ENCODE measurements around the gene KCNK6. TPM values are rescaled to one million over a fixed set of nuclear protein-coding genes. Genes with fewer than 3 reads are reported as not detected.

The KCNK6 gene
- total RNA-seq, 1 experiment from 2014 or later, result 18.3 TPM

- H3K27ac Mint-ChIP-seq, result no peak overlapping the region
- ChIA-PET CTCF (no interaction called here), POLR2A (no interaction called here)
- ATAC-seq (no peak), DNase-seq (ENCODE audit: low spot score) (no peak)
- H3K27me3 Mint-ChIP-seq (ENCODE audit: low read depth), result no peaks in the 10 kb centered on the region
- peaks cover 12% of the 10 kb centered on the region for H3K36me3 Mint-ChIP-seq
- no peak overlapping the region for H3K4me3 Mint-ChIP-seq
- no peaks in the 10 kb centered on the region for H3K9me3 Mint-ChIP-seq
- TF ChIP-seq TP53 (CRISPR knock-in tag; IDR thresholded peaks at IDR 0.05) (no peak), KAT7 (CRISPR knock-in tag; IDR thresholded peaks at IDR 0.05; ENCODE audit: borderline replicate concordance) (no peak)
- TF ChIP-seq, protein P1, sequence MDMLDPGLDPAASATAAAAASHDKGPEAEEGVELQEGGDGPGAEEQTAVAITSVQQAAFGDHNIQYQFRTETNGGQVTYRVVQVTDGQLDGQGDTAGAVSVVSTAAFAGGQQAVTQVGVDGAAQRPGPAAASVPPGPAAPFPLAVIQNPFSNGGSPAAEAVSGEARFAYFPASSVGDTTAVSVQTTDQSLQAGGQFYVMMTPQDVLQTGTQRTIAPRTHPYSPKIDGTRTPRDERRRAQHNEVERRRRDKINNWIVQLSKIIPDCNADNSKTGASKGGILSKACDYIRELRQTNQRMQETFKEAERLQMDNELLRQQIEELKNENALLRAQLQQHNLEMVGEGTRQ (CRISPR knock-in tag; IDR thresholded peaks at IDR 0.05), result no peak
- H3K4me1 Mint-ChIP-seq, result no peaks in the 10 kb centered on the region
Measured at GRCh38 chr19:38329651-38330050, 10.0 kb downstream of the KCNK6 start.

- CTCF ChIA-PET, result no interaction called here
Measured at GRCh38 chr19:38331728-38332127, 12.1 kb downstream of the KCNK6 start.

GRCh38 chr19:38333245-38333644 lies 13.6 kb downstream of the KCNK6 start:
- no peak for ATAC-seq
- TF ChIP-seq, protein P2, sequence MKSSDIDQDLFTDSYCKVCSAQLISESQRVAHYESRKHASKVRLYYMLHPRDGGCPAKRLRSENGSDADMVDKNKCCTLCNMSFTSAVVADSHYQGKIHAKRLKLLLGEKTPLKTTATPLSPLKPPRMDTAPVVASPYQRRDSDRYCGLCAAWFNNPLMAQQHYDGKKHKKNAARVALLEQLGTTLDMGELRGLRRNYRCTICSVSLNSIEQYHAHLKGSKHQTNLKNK (CRISPR knock-in tag; IDR thresholded peaks at IDR 0.05), result no peak
- TF ChIP-seq USF1 (CRISPR knock-in tag; IDR thresholded peaks at IDR 0.05), result no peak
- CTCF ChIA-PET, result interaction anchor here (0.6 to 4.5 kb wide), 2 partner anchors 90 to 133 kb away, joined by 3 to 50 read pairs; no protein-coding TSS in a partner anchor

More at GRCh38 chr19:38331728-38332127, 12.1 kb downstream of the KCNK6 start:
- H3K27ac Mint-ChIP-seq, result no peak overlapping the region
- H3K9me3 Mint-ChIP-seq, result no peaks in the 10 kb centered on the region
- H3K27me3 Mint-ChIP-seq (ENCODE audit: low read depth), result no peaks in the 10 kb centered on the region
- no peak for DNase-seq (ENCODE audit: low spot score)
- peaks cover 12% of the 10 kb centered on the region for H3K36me3 Mint-ChIP-seq
- TF ChIP-seq, protein P3, sequence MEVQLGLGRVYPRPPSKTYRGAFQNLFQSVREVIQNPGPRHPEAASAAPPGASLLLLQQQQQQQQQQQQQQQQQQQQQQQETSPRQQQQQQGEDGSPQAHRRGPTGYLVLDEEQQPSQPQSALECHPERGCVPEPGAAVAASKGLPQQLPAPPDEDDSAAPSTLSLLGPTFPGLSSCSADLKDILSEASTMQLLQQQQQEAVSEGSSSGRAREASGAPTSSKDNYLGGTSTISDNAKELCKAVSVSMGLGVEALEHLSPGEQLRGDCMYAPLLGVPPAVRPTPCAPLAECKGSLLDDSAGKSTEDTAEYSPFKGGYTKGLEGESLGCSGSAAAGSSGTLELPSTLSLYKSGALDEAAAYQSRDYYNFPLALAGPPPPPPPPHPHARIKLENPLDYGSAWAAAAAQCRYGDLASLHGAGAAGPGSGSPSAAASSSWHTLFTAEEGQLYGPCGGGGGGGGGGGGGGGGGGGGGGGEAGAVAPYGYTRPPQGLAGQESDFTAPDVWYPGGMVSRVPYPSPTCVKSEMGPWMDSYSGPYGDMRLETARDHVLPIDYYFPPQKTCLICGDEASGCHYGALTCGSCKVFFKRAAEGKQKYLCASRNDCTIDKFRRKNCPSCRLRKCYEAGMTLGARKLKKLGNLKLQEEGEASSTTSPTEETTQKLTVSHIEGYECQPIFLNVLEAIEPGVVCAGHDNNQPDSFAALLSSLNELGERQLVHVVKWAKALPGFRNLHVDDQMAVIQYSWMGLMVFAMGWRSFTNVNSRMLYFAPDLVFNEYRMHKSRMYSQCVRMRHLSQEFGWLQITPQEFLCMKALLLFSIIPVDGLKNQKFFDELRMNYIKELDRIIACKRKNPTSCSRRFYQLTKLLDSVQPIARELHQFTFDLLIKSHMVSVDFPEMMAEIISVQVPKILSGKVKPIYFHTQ (CRISPR knock-in tag; IDR thresholded peaks at IDR 0.05), result no peak
- TF ChIP-seq TP53 (CRISPR knock-in tag; IDR thresholded peaks at IDR 0.05) (no peak), KAT7 (CRISPR knock-in tag; IDR thresholded peaks at IDR 0.05; ENCODE audit: borderline replicate concordance) (no peak)
- POLR2A ChIA-PET, result no interaction called here
- H3K4me3 Mint-ChIP-seq, result no peak overlapping the region
- ATAC-seq, result no peak
- H3K4me1 Mint-ChIP-seq, result no peaks in the 10 kb centered on the region

GRCh38 chr19:38335949-38336637 lies 16.4 kb downstream of the KCNK6 start:
- ChIA-PET POLR2A (interaction anchor here (0.6 kb wide), 1 partner anchor 106 kb away, joined by 3 read pairs; no protein-coding TSS in a partner anchor), CTCF (interaction anchor here (0.7 to 4.5 kb wide), 21 partner anchors 15 to 430 kb away, joined by 3 to 50 read pairs (median 9); partner anchors contain the start of genes C19orf33, FAM98C, GGN and KCNK6)
- ATAC-seq (peak; percentile 71), DNase-seq (ENCODE audit: low spot score) (peak; percentile 93)
- peak overlapping the region; percentile 100 for H3K27ac Mint-ChIP-seq
- no peak for TF ChIP-seq OVOL2 (CRISPR knock-in tag; IDR thresholded peaks at IDR 0.05; ENCODE audit: borderline replicate concordance)
- peak; percentile 17; the same call in 1 of the 2 replicates for TF ChIP-seq ARID4B (CRISPR knock-in tag; IDR thresholded peaks at IDR 0.05; ENCODE audit: borderline replicate concordance)
- TF ChIP-seq, protein P4, sequence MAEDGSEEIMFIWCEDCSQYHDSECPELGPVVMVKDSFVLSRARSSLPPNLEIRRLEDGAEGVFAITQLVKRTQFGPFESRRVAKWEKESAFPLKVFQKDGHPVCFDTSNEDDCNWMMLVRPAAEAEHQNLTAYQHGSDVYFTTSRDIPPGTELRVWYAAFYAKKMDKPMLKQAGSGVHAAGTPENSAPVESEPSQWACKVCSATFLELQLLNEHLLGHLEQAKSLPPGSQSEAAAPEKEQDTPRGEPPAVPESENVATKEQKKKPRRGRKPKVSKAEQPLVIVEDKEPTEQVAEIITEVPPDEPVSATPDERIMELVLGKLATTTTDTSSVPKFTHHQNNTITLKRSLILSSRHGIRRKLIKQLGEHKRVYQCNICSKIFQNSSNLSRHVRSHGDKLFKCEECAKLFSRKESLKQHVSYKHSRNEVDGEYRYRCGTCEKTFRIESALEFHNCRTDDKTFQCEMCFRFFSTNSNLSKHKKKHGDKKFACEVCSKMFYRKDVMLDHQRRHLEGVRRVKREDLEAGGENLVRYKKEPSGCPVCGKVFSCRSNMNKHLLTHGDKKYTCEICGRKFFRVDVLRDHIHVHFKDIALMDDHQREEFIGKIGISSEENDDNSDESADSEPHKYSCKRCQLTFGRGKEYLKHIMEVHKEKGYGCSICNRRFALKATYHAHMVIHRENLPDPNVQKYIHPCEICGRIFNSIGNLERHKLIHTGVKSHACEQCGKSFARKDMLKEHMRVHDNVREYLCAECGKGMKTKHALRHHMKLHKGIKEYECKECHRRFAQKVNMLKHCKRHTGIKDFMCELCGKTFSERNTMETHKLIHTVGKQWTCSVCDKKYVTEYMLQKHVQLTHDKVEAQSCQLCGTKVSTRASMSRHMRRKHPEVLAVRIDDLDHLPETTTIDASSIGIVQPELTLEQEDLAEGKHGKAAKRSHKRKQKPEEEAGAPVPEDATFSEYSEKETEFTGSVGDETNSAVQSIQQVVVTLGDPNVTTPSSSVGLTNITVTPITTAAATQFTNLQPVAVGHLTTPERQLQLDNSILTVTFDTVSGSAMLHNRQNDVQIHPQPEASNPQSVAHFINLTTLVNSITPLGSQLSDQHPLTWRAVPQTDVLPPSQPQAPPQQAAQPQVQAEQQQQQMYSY (CRISPR knock-in tag; IDR thresholded peaks at IDR 0.05), result no peak
- TF ChIP-seq E2F1 (CRISPR knock-in tag; IDR thresholded peaks at IDR 0.05), result no peak
- TF ChIP-seq SP1 (CRISPR knock-in tag; conservative IDR thresholded peaks at IDR 0.05), result peak; percentile 59; the same call in 1 of the 2 replicates
- H3K4me1 Mint-ChIP-seq, result peaks cover 11% of the 10 kb centered on the region
- H3K27me3 Mint-ChIP-seq (ENCODE audit: low read depth), result peaks cover 3% of the 10 kb centered on the region; the same call in 1 of the 2 replicates
- H3K9me3 Mint-ChIP-seq, result no peaks in the 10 kb centered on the region
- peak overlapping the region; percentile 100 for H3K4me3 Mint-ChIP-seq
- H3K36me3 Mint-ChIP-seq, result peaks cover 2% of the 10 kb centered on the region; the same call in 1 of the 2 replicates

More at GRCh38 chr19:38333245-38333644, 13.6 kb downstream of the KCNK6 start:
- Mint-ChIP-seq H3K27me3 (ENCODE audit: low read depth) (peaks cover 3% of the 10 kb centered on the region; the same call in 1 of the 2 replicates), H3K27ac (no peak overlapping the region), H3K36me3 (no peaks in the 10 kb centered on the region), H3K9me3 (no peaks in the 10 kb centered on the region), H3K4me1 (peaks cover 5% of the 10 kb centered on the region), H3K4me3 (no peak overlapping the region)
- DNase-seq (ENCODE audit: low spot score), result no peak
- POLR2A ChIA-PET, result interaction anchor here (0.7 kb wide), 2 partner anchors 24 to 82 kb away, joined by 3 to 6 read pairs; no protein-coding TSS in a partner anchor

Measured in WTC11 (cell line).